ENCODE measurements around the gene CHD5.

GRCh38 chr1:6174621-6175410, 5.3 kb downstream of the CHD5 start:
- TF ChIP-seq RAD21 (IDR thresholded peaks at IDR 0.05; ENCODE audit: low read length) (no peak), POLR2A (IDR thresholded peaks at IDR 0.05; ENCODE audit: low read depth, low read length) (no peak), CHD1 (IDR thresholded peaks at IDR 0.05; ENCODE audit: low read depth, low read length) (no peak), MAZ (IDR thresholded peaks at IDR 0.05; ENCODE audit: borderline replicate concordance, low read depth, low read length) (no peak)
- TF ChIP-seq, protein P1, sequence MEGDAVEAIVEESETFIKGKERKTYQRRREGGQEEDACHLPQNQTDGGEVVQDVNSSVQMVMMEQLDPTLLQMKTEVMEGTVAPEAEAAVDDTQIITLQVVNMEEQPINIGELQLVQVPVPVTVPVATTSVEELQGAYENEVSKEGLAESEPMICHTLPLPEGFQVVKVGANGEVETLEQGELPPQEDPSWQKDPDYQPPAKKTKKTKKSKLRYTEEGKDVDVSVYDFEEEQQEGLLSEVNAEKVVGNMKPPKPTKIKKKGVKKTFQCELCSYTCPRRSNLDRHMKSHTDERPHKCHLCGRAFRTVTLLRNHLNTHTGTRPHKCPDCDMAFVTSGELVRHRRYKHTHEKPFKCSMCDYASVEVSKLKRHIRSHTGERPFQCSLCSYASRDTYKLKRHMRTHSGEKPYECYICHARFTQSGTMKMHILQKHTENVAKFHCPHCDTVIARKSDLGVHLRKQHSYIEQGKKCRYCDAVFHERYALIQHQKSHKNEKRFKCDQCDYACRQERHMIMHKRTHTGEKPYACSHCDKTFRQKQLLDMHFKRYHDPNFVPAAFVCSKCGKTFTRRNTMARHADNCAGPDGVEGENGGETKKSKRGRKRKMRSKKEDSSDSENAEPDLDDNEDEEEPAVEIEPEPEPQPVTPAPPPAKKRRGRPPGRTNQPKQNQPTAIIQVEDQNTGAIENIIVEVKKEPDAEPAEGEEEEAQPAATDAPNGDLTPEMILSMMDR (conservative IDR thresholded peaks at IDR 0.05; ENCODE audit: low read depth, low read length): no peak

Measured in IMR-90 (cell line).